Osteoblast (primary cell): ENCODE measurements around the gene NSF. TPM values are rescaled to one million over a fixed set of nuclear protein-coding genes. Genes with fewer than 3 reads are reported as not detected.
A peak's percentile ranks its signal among the peaks of the same experiment; 100 is the strongest.

ENCODE experiments used
- DNase-seq: peaks from one replicate; pipeline ENCODE4 v3.0.0; 2011; ENCODE audit warnings: low spot score, mixed read lengths; ENCODE audit not compliant: insufficient read length; ENCODE audit errors: missing footprints
- H2AFZ ChIP-seq: 2 replicates; pipeline ENCODE4 v1.6.0; 2011; ENCODE audit warnings: mild to moderate bottlenecking, low read length
- H3K27ac ChIP-seq: 2 replicates; pipeline ENCODE4 v1.5.1; 2011; ENCODE audit warnings: mild to moderate bottlenecking, low read depth, low read length, moderate library complexity
- H3K27me3 ChIP-seq: 2 replicates; pipeline ENCODE4 v1.6.0; 2012; ENCODE audit warnings: mild to moderate bottlenecking, control low read depth, inconsistent platforms, low read length, moderate library complexity; ENCODE audit not compliant: insufficient read depth
- H3K36me3 ChIP-seq: 2 replicates; pipeline ENCODE4 v1.5.1; 2011; ENCODE audit warnings: mild to moderate bottlenecking, low read length, control low read depth, moderate library complexity; ENCODE audit not compliant: insufficient read depth
- H3K4me1 ChIP-seq: 2 replicates; pipeline ENCODE4 v1.5.1; 2011; ENCODE audit warnings: mild to moderate bottlenecking, low read length, control low read depth, moderate library complexity; ENCODE audit not compliant: insufficient read depth
- H3K4me2 ChIP-seq: 2 replicates; pipeline ENCODE4 v1.6.0; 2011; ENCODE audit warnings: mild to moderate bottlenecking, low read length; ENCODE audit not compliant: insufficient read depth
- H3K4me3 ChIP-seq: fragments of 200-600 bp; sonication (generic); 3 replicates; pipeline ENCODE4 v1.5.1; 2012; ENCODE audit warnings: mild to moderate bottlenecking, low read length, inconsistent platforms; ENCODE audit not compliant: insufficient read depth
- H3K79me2 ChIP-seq: 2 replicates; pipeline ENCODE4 v1.6.0; 2012; ENCODE audit warnings: mild to moderate bottlenecking, low read length, control low read depth, inconsistent platforms; ENCODE audit not compliant: insufficient read depth
- H3K9me3 ChIP-seq: 2 replicates; pipeline ENCODE4 v1.5.1; 2011; ENCODE audit warnings: low read depth, low read length, control low read depth
- H4K20me1 ChIP-seq: 2 replicates; pipeline ENCODE4 v1.6.0; 2012; ENCODE audit warnings: mild to moderate bottlenecking, low read length, control low read depth; ENCODE audit not compliant: insufficient read depth
- total RNA-seq: library from RNA; depleted of rRNA; stranded (reverse); fragments of >200 nt; gene quantifications from 2 replicates; pipeline ENCODE4 v1.2.3, GENCODE V29; 2012
- TF ChIP-seq, protein P1 (sequence below): IDR thresholded peaks from 2 replicates; pipeline ENCODE4 v1.5.1; 2011; ENCODE audit warnings: mild to moderate bottlenecking, low read depth, low read length, moderate library complexity; ENCODE audit errors: extremely low read depth

The NSF gene
- total RNA-seq, 1 donor = 72.7 TPM

GRCh38 chr17:46796524-46796923, 206.1 kb downstream of the NSF start:
- H3K27ac ChIP-seq = no peak overlapping the region
- H3K4me1 ChIP-seq = no peaks in the 10 kb centered on the region
- no peak overlapping the region for H3K4me2 ChIP-seq
- DNase-seq = peak; percentile 77
- no peaks in the 10 kb centered on the region for H4K20me1 ChIP-seq
- H3K9me3 ChIP-seq = no peaks in the 10 kb centered on the region
- peaks cover 43% of the 10 kb centered on the region for H3K27me3 ChIP-seq
- TF ChIP-seq, protein P1, sequence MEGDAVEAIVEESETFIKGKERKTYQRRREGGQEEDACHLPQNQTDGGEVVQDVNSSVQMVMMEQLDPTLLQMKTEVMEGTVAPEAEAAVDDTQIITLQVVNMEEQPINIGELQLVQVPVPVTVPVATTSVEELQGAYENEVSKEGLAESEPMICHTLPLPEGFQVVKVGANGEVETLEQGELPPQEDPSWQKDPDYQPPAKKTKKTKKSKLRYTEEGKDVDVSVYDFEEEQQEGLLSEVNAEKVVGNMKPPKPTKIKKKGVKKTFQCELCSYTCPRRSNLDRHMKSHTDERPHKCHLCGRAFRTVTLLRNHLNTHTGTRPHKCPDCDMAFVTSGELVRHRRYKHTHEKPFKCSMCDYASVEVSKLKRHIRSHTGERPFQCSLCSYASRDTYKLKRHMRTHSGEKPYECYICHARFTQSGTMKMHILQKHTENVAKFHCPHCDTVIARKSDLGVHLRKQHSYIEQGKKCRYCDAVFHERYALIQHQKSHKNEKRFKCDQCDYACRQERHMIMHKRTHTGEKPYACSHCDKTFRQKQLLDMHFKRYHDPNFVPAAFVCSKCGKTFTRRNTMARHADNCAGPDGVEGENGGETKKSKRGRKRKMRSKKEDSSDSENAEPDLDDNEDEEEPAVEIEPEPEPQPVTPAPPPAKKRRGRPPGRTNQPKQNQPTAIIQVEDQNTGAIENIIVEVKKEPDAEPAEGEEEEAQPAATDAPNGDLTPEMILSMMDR = no peak
- H3K36me3 ChIP-seq = no peaks in the 10 kb centered on the region
- H3K79me2 ChIP-seq = no peaks in the 10 kb centered on the region
- H3K4me3 ChIP-seq = no peak overlapping the region
- H2AFZ ChIP-seq = no peak overlapping the region

GRCh38 chr17:46796956-46797530, 206.6 kb downstream of the NSF start:
- Histone ChIP-seq H3K27me3 (peaks cover 45% of the 10 kb centered on the region), H2AFZ (no peak overlapping the region), H3K9me3 (no peaks in the 10 kb centered on the region), H3K4me2 (no peak overlapping the region), H3K79me2 (no peaks in the 10 kb centered on the region), H3K27ac (no peak overlapping the region), H3K4me3 (no peak overlapping the region), H3K36me3 (no peaks in the 10 kb centered on the region), H4K20me1 (no peaks in the 10 kb centered on the region), H3K4me1 (no peaks in the 10 kb centered on the region)
- TF ChIP-seq, protein P1 = no peak
- no peak for DNase-seq

DNA sequence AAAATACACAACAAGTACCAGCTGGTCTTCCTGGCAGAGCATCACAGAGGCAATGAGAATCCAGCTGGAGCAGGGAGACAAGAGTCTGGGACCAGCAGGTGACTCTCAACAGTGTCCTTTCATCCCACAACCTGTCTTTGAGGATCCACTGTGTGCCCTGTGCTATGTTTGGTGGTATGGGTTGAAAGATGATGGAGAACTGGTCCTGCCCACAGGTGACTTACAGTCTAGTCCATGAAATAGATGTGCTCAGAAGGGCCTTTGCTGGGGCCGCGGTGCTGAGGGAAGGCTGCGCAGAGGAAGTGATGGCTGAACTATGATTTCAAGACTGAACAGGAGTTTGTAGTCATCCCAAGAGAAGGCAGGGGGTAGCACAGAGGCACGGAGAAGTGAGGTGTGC, 210.1 kb downstream of the NSF start:
- no peak for DNase-seq
- Histone ChIP-seq H3K4me1 (no peaks in the 10 kb centered on the region), H3K9me3 (no peaks in the 10 kb centered on the region), H3K36me3 (no peaks in the 10 kb centered on the region), H3K4me3 (no peak overlapping the region), H2AFZ (no peak overlapping the region), H3K27ac (no peak overlapping the region), H4K20me1 (no peaks in the 10 kb centered on the region), H3K4me2 (no peak overlapping the region), H3K79me2 (no peaks in the 10 kb centered on the region), H3K27me3 (peaks cover 22% of the 10 kb centered on the region)
- TF ChIP-seq, protein P1 = no peak

DNA sequence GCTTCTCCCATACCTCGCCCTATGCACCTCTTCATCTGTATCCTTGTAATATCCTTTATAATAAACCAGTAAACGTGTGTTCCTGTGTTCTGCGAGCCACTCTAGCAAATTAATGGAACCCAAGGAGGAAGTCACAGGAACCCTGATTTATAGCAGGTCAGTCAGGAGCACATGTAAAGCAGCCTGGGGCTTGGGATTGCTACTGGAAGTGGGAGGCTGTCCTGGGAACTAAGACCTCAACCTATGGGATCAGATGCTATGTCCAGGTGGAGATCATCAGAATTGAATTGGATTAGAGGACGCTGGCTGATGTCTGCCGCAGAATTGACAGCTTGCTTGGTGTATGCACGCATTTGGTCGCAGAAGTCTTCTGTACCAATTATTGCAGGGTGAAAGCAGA, 212.3 kb downstream of the NSF start:
- Histone ChIP-seq H3K79me2 (no peaks in the 10 kb centered on the region), H3K9me3 (no peaks in the 10 kb centered on the region), H3K4me3 (no peak overlapping the region), H3K27ac (no peak overlapping the region), H3K4me1 (no peaks in the 10 kb centered on the region), H2AFZ (no peak overlapping the region), H3K27me3 (peaks cover 4% of the 10 kb centered on the region), H4K20me1 (no peaks in the 10 kb centered on the region), H3K36me3 (no peaks in the 10 kb centered on the region), H3K4me2 (no peak overlapping the region)
- TF ChIP-seq, protein P1 = no peak
- DNase-seq = peak; percentile 30
